ENCODE results near the gene POLR3C. TPM values are rescaled to one million over a fixed set of nuclear protein-coding genes. Genes with fewer than 3 reads are reported as not detected.

POLR3C gene
- total RNA-seq, 4 donors from 2014 or later = 17.5 to 79.2 (median 34.5) TPM

DNA sequence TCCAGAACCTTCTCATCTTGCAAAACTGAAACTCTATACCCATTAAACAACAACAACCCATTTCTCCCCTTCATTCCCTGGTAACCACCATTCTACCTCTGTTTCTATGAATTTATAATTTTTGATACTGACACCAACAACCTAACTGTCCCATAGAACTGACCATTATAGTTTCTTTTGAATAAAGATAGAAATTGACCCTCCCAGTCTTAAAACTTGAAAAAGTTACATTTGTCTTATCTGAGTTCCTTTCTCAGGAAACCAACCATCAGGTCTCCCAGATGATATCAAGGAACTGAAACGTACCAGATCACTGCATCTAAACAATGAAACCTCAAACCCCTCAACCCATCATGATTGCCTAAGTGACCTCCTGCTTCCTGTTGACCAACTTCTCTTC, 27.2 kb upstream of the POLR3C start:
- H3K9me3 ChIP-seq = peaks cover 0 to 10% (median 0%) of the 10 kb centered on the region in 4 donors

GRCh38 chr1:145799806-145800205, 24.2 kb upstream of the POLR3C start:
- DNase-seq = no peak
- peaks cover 0 to 10% (median 0%) of the 10 kb centered on the region in 4 donors for H3K9me3 ChIP-seq
- H3K27ac ChIP-seq = no peak overlapping the region
- peaks cover 0 to 10% (median 0%) of the 10 kb centered on the region in 4 donors for H3K4me1 ChIP-seq
- no peak overlapping the region for H3K4me3 ChIP-seq
- H3K27me3 ChIP-seq = no peaks in the 10 kb centered on the region
- TF ChIP-seq POLR2A (IDR thresholded peaks at IDR 0.05) = no peak
- TF ChIP-seq, protein P1, sequence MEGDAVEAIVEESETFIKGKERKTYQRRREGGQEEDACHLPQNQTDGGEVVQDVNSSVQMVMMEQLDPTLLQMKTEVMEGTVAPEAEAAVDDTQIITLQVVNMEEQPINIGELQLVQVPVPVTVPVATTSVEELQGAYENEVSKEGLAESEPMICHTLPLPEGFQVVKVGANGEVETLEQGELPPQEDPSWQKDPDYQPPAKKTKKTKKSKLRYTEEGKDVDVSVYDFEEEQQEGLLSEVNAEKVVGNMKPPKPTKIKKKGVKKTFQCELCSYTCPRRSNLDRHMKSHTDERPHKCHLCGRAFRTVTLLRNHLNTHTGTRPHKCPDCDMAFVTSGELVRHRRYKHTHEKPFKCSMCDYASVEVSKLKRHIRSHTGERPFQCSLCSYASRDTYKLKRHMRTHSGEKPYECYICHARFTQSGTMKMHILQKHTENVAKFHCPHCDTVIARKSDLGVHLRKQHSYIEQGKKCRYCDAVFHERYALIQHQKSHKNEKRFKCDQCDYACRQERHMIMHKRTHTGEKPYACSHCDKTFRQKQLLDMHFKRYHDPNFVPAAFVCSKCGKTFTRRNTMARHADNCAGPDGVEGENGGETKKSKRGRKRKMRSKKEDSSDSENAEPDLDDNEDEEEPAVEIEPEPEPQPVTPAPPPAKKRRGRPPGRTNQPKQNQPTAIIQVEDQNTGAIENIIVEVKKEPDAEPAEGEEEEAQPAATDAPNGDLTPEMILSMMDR (IDR thresholded peaks at IDR 0.05) = no peak
- H3K36me3 ChIP-seq = no peaks in the 10 kb centered on the region

More for the DNA sequence above, 27.2 kb upstream of the POLR3C start:
- Histone ChIP-seq H3K4me1 (no peaks in the 10 kb centered on the region), H3K27me3 (no peaks in the 10 kb centered on the region), H3K36me3 (no peaks in the 10 kb centered on the region), H3K27ac (no peak overlapping the region), H3K4me3 (no peak overlapping the region)
- no peak for DNase-seq
- no peak for TF ChIP-seq POLR2A (IDR thresholded peaks at IDR 0.05)
- TF ChIP-seq, protein P1 (IDR thresholded peaks at IDR 0.05) = no peak

GRCh38 chr1:145804235-145805045, 19.6 kb upstream of the POLR3C start:
- Histone ChIP-seq H3K4me3 (no peak overlapping the region), H3K27me3 (no peaks in the 10 kb centered on the region), H3K36me3 (no peaks in the 10 kb centered on the region), H3K4me1 (peaks cover 0 to 10% (median 0%) of the 10 kb centered on the region in 4 donors), H3K27ac (no peak overlapping the region), H3K9me3 (no peaks in the 10 kb centered on the region)
- no peak for DNase-seq
- TF ChIP-seq, protein P1 (IDR thresholded peaks at IDR 0.05) = no peak
- TF ChIP-seq POLR2A (IDR thresholded peaks at IDR 0.05) = no peak

- Histone ChIP-seq H3K36me3 (no peaks in the 10 kb centered on the region), H3K27me3 (no peaks in the 10 kb centered on the region), H3K4me3 (no peak overlapping the region), H3K4me1 (peaks cover 0 to 10% (median 0%) of the 10 kb centered on the region in 4 donors), H3K27ac (no peak overlapping the region), H3K9me3 (no peaks in the 10 kb centered on the region)
- no peak for DNase-seq
- TF ChIP-seq, protein P1 (IDR thresholded peaks at IDR 0.05) = no peak
- no peak for TF ChIP-seq POLR2A (IDR thresholded peaks at IDR 0.05)
Observed at GRCh38 chr1:145805057-145805456, 18.9 kb upstream of the POLR3C start.

DNA sequence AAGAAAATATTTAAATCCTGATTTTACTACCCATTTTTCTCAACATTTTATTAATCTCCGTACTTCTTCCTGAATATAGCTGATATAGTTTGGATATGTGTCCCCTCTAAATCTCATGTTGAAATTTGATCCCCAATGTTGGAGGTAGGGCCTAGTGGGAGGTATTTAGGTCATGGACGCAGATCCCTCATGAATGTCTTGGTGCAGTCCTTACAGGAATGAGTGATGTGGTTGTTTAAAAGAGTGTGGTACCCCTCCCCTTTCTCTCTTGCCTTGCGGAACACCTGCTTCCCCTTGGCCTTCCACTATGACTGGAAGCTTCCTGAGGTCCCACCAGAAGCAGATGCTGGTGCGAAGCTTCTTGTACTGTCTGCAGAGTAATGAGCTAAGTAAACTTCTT, 17.6 kb upstream of the POLR3C start:
- peaks cover 0 to 10% (median 0%) of the 10 kb centered on the region in 4 donors for H3K4me1 ChIP-seq
- TF ChIP-seq, protein P1 (IDR thresholded peaks at IDR 0.05) = no peak
- no peak for TF ChIP-seq POLR2A (IDR thresholded peaks at IDR 0.05)
- no peak overlapping the region for H3K27ac ChIP-seq

More for the DNA sequence above, 17.6 kb upstream of the POLR3C start:
- DNase-seq = no peak
- Histone ChIP-seq H3K36me3 (no peaks in the 10 kb centered on the region), H3K27me3 (no peaks in the 10 kb centered on the region), H3K4me3 (no peak overlapping the region), H3K9me3 (no peaks in the 10 kb centered on the region)

All from Peyer's patch (tissue), 4 donors.